ENCODE measurements around the gene CALHM5.

DNA sequence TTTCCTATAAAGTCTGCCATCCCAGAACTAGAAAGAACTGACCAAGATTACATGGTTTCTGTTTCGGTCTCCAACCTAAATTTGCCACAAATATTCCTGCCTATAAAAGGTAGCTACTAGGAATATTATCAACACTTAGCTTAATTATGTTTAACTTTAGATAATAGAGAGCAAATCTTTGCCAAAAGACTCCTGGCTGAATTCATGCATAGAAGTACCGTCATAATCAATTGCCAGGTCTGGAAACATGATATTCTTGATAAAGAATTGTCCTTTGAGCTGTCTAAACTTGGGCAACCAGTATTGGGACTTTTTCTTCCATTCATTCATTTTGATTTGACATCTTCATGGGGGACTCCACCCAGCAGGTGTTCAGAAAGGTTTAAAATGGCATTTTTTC is 27.8 kb upstream of the CALHM5 start:
- TF ChIP-seq MAZ (IDR thresholded peaks at IDR 0.05; ENCODE audit: borderline replicate concordance, low read depth, low read length) (no peak), CEBPB (IDR thresholded peaks at IDR 0.05; ENCODE audit: low read depth, low read length) (no peak), POLR2A (IDR thresholded peaks at IDR 0.05; ENCODE audit: low read depth, low read length) (no peak), RAD21 (IDR thresholded peaks at IDR 0.05; ENCODE audit: low read length) (no peak), RCOR1 (IDR thresholded peaks at IDR 0.05; ENCODE audit: insufficient replicate concordance, low read length) (no peak), CHD1 (IDR thresholded peaks at IDR 0.05; ENCODE audit: low read depth, low read length) (no peak), NFE2L2 (IDR thresholded peaks at IDR 0.05; ENCODE audit: low read depth, low read length) (no peak)
- TF ChIP-seq, protein P1, sequence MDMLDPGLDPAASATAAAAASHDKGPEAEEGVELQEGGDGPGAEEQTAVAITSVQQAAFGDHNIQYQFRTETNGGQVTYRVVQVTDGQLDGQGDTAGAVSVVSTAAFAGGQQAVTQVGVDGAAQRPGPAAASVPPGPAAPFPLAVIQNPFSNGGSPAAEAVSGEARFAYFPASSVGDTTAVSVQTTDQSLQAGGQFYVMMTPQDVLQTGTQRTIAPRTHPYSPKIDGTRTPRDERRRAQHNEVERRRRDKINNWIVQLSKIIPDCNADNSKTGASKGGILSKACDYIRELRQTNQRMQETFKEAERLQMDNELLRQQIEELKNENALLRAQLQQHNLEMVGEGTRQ (IDR thresholded peaks at IDR 0.05; ENCODE audit: low read depth, low read length), result no peak
- TF ChIP-seq, protein P2, sequence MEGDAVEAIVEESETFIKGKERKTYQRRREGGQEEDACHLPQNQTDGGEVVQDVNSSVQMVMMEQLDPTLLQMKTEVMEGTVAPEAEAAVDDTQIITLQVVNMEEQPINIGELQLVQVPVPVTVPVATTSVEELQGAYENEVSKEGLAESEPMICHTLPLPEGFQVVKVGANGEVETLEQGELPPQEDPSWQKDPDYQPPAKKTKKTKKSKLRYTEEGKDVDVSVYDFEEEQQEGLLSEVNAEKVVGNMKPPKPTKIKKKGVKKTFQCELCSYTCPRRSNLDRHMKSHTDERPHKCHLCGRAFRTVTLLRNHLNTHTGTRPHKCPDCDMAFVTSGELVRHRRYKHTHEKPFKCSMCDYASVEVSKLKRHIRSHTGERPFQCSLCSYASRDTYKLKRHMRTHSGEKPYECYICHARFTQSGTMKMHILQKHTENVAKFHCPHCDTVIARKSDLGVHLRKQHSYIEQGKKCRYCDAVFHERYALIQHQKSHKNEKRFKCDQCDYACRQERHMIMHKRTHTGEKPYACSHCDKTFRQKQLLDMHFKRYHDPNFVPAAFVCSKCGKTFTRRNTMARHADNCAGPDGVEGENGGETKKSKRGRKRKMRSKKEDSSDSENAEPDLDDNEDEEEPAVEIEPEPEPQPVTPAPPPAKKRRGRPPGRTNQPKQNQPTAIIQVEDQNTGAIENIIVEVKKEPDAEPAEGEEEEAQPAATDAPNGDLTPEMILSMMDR (conservative IDR thresholded peaks at IDR 0.05; ENCODE audit: low read depth, low read length), result no peak
